ENCODE data around the gene RACGAP1. TPM values are rescaled to one million over a fixed set of nuclear protein-coding genes. Genes with fewer than 3 reads are reported as not detected.

RACGAP1 gene
- total RNA-seq, 1 experiment from 2014 or later: 137 TPM

DNA sequence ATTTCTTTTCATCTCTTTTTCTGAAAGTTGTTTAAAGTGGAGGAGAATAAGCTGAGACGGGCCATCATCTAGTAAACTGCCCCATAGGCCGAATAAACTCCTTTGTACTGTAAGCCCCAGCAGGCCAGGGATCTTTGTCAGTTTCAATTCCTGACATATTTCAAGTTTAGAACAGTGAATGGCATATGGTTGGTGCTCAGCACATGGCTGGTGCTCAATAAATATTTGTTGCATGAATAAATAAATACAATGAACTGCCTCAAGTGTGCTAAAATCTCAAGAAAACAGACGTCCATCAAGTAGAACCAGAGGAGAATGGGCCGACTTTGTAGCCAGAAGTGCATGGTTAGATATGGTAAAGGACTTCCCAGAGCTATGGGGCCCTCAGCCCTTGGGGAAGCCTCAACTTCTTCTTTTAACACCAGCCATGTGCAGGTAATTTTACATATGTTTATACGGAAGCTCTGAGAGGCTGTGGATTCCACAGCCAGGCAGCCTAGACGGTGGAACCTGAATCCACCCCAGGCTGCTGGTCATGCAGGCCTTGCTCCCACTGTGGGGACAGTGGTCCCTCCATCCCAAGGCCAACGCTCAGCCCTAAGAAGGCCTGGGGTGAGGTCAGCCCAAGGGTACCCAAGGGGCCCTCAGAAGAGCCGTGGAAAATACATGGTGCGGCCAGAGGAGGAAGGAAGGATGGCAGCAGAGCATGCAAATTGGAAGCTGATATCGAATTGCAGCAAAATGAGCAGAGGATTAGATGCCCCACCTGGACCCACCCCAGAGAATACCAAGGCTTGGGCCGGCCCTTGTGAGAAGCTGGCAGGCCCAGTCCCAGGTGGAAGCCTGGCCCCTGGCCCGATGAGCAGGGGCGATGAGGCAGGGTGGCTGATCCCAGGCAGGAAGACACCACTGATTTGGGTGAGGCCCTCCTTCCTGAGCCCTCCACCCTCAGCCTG is 83.5 kb downstream of the RACGAP1 start:
- no peak for DNase-seq (ENCODE audit: low read depth)

GRCh38 chr12:49939707-49940106 is 85.6 kb downstream of the RACGAP1 start:
- no peak for DNase-seq (ENCODE audit: low read depth)

DNA sequence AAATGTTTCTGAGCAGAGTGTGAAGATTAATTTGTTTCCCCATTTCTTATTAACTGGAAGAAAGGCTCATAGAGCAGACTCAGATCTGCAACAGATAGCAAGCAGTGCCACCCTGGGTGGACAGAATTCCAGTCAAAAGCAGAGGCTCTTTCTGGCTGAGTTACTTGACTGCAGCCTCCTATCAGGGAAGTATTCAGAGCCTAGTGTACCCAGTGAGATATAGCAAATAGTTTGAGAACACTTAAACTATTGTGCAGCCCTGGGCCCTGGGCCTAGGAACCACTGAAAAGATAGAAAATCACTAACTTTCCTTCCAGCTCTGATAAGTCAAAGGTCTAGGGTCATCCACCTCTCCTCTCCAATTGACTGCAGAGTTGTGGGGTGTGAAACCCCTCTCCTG is 86.0 kb downstream of the RACGAP1 start:
- DNase-seq (ENCODE audit: low read depth): no peak

Other genes with a start within 250 kb of the RACGAP1 start
- 9.0 and 17.6 TPM in 2 replicates for gene NCKAP5L, start 197.1 kb downstream of the RACGAP1 start, total RNA-seq (2014; rRNA removed; shearing (Covaris generic))
- 2.9 and 4.8 TPM in 2 replicates for gene BCDIN3D, start 182.4 kb downstream of the RACGAP1 start, total RNA-seq (2014; rRNA removed; shearing (Covaris generic))
- gene FAIM2, start 121.6 kb downstream of the RACGAP1 start, total RNA-seq (2014; rRNA removed; shearing (Covaris generic)): 0.34 and 0.49 TPM in 2 replicates
- gene AQP2, start 74.8 kb downstream of the RACGAP1 start, total RNA-seq (2014; rRNA removed; shearing (Covaris generic)): not detected in 2 replicates
- 0.25 and 0.27 TPM in 2 replicates for gene AQP5, start 63.6 kb downstream of the RACGAP1 start, total RNA-seq (2014; rRNA removed; shearing (Covaris generic))
- gene AQP6, start 52.5 kb downstream of the RACGAP1 start, total RNA-seq (2014; rRNA removed; shearing (Covaris generic)): not detected in 2 replicates
- gene ASIC1, start 32.1 kb upstream of the RACGAP1 start, total RNA-seq (2014; rRNA removed; shearing (Covaris generic)): 0.69 and 4.2 TPM in 2 replicates
- gene SMARCD1, start 59.8 kb upstream of the RACGAP1 start, total RNA-seq (2014; rRNA removed; shearing (Covaris generic)): 48.7 and 52.9 TPM in 2 replicates
- gene GPD1, start 78.5 kb upstream of the RACGAP1 start, total RNA-seq (2014; rRNA removed; shearing (Covaris generic)): 0.20 TPM in 1 of 2 replicates, not detected in the other
- gene COX14, start 86.7 kb upstream of the RACGAP1 start, total RNA-seq (2014; rRNA removed; shearing (Covaris generic)): 67.6 and 72.0 TPM in 2 replicates
- gene CERS5, start 141.9 kb upstream of the RACGAP1 start, total RNA-seq (2014; rRNA removed; shearing (Covaris generic)): 26.1 and 28.9 TPM in 2 replicates

Measured in M059J (cell line).